ENCODE data around the gene CREB5. TPM values are rescaled to one million over a fixed set of nuclear protein-coding genes. Genes with fewer than 3 reads are reported as not detected.

Gene CREB5
- total RNA-seq, 4 donors from 2014 or later: 16.8 to 22.4 (median 20.9) TPM

DNA sequence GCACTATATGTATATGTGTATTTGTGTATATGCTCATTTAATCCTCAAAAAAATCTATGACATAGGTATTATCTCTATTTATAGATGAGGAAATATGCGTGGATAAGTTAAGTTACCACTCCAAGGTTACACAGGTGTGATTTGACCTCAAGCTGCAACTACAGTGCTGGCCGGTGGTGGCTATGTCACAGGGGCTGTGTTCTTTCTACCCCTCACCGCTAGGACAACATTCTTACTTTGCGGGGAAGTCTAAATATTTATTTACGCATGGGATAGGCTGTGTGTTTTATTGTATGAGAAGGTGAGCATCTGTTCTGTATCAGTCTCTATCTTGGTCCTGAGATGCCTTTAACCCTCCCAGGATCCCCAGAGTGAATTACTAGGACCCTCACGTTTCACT is 60.0 kb downstream of the CREB5 start:
- no peak overlapping the region for H3K4me3 ChIP-seq
- H3K27ac ChIP-seq: no peak overlapping the region
- TF ChIP-seq POLR2A (IDR thresholded peaks at IDR 0.05): no peak
- TF ChIP-seq EP300 (IDR thresholded peaks at IDR 0.05): no peak
- TF ChIP-seq, protein P1, sequence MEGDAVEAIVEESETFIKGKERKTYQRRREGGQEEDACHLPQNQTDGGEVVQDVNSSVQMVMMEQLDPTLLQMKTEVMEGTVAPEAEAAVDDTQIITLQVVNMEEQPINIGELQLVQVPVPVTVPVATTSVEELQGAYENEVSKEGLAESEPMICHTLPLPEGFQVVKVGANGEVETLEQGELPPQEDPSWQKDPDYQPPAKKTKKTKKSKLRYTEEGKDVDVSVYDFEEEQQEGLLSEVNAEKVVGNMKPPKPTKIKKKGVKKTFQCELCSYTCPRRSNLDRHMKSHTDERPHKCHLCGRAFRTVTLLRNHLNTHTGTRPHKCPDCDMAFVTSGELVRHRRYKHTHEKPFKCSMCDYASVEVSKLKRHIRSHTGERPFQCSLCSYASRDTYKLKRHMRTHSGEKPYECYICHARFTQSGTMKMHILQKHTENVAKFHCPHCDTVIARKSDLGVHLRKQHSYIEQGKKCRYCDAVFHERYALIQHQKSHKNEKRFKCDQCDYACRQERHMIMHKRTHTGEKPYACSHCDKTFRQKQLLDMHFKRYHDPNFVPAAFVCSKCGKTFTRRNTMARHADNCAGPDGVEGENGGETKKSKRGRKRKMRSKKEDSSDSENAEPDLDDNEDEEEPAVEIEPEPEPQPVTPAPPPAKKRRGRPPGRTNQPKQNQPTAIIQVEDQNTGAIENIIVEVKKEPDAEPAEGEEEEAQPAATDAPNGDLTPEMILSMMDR (IDR thresholded peaks at IDR 0.05): no peak
- no peaks in the 10 kb centered on the region for H3K27me3 ChIP-seq
- DNase-seq (ENCODE audit: low spot score in 2 of 2): no peak
- H3K9me3 ChIP-seq: no peaks in the 10 kb centered on the region
- no peaks in the 10 kb centered on the region for H3K36me3 ChIP-seq
- 85 to 87% methylated on average over 6 of the region's 6 CpGs for WGBS, 2 donors
- H3K4me1 ChIP-seq: peaks cover 0 to 9% (median 0%) of the 10 kb centered on the region in 4 donors

DNA sequence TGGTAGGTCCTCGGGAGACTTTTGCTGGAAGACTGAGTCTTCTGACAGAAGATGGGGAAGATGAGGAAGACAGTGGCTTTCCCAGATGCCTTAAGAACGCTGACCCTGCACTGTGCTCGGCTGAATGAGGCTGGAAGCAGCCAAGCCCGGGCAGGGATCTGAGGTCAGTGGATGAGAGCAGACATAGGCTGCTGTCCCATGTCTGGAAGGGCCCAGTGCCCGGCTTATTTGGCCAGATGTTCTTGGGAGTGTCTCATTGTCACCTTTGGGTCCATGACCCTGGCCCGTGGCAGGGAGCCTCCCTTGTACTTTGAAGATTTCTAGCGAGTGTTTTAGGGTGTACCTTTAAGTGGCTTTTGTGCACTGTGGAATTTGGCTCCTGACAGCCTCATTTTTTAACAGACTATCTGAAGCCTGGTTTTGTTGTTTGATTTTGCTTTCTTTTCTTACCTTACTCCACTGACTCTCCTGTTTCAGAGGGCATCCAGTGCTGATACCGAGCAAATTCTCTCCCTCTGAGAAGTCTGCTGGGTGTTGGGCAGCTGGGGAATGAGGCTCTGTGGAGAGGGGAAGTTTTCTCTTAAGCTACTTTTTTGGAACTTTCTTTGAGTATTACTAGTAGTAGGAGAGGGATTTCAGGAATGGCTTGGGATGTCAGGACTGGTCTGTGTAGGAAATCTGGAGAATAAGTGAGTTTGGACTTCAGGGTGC is 61.4 kb downstream of the CREB5 start:
- TF ChIP-seq EP300 (IDR thresholded peaks at IDR 0.05): no peak
- TF ChIP-seq POLR2A (IDR thresholded peaks at IDR 0.05): no peak
- TF ChIP-seq, protein P1 (IDR thresholded peaks at IDR 0.05): no peak
- H3K4me3 ChIP-seq: no peak overlapping the region
- no peaks in the 10 kb centered on the region for H3K9me3 ChIP-seq
- no peaks in the 10 kb centered on the region for H3K36me3 ChIP-seq
- no peaks in the 10 kb centered on the region for H3K27me3 ChIP-seq
- WGBS, 2 donors: 60 to 67% methylated on average over 8 of the region's 8 CpGs
- peak overlapping the region in 1 of 4 donors; percentile 74 for H3K27ac ChIP-seq
- peaks cover 0 to 9% (median 0%) of the 10 kb centered on the region in 4 donors for H3K4me1 ChIP-seq
- peak; percentile 20 to 36 for DNase-seq (ENCODE audit: low spot score in 2 of 2)

DNA sequence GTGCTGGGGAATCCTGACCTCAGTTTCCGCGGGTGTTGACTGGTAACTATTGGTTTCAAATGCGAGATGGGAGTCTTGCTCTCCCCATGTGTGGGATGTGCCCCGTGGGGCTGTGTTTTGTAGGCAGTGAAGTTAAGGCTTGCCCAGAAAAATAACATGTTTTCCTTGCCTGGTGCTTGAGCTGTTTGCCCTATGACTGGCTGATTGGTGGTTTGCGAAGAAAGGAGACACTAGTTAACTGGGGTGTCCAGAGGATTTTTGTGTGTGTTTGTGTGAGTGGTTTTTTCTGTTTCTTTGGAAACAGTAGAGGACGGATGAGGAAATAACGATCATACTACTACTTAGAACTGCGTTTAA is 61.9 kb downstream of the CREB5 start:
- no peaks in the 10 kb centered on the region for H3K36me3 ChIP-seq
- peak overlapping the region in 1 of 4 donors; percentile 74 for H3K27ac ChIP-seq
- TF ChIP-seq, protein P1 (IDR thresholded peaks at IDR 0.05): no peak
- 58 to 64% methylated on average over 8 of the region's 8 CpGs for whole genome bisulfite sequencing, 2 donors
- DNase-seq (ENCODE audit: low spot score in 2 of 2): no peak
- H3K4me1 ChIP-seq: peaks cover 0 to 9% (median 0%) of the 10 kb centered on the region in 4 donors
- no peak overlapping the region for H3K4me3 ChIP-seq
- no peaks in the 10 kb centered on the region for H3K27me3 ChIP-seq
- no peaks in the 10 kb centered on the region for H3K9me3 ChIP-seq

DNA sequence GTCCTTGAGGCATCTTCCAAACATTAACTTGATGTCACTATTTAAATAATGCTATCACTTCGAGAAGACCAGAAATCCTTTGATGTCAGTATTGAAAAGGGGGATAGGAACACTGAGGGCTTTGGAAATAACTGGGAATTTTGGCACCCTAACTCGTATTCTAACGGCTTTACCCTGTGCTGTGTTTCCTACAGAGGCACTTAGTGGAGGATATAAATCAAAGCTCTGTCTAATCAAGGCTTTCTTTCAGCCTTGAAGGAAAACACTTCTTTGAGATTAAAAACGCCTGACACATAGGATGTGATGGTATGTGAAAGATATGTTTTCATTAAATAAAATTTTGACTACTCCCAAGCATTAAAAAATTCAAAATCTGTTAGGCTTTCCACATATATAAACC is 62.3 kb downstream of the CREB5 start:
- H3K27me3 ChIP-seq: no peaks in the 10 kb centered on the region
- H3K36me3 ChIP-seq: no peaks in the 10 kb centered on the region
- peak overlapping the region in 1 of 4 donors; percentile 74 for H3K27ac ChIP-seq
- TF ChIP-seq POLR2A (IDR thresholded peaks at IDR 0.05) (no peak), EP300 (IDR thresholded peaks at IDR 0.05) (no peak)
- TF ChIP-seq, protein P1 (IDR thresholded peaks at IDR 0.05): no peak
- no peak overlapping the region for H3K4me3 ChIP-seq
- H3K4me1 ChIP-seq: peaks cover 0 to 9% (median 0%) of the 10 kb centered on the region in 4 donors
- WGBS, 2 donors: 45 to 48% methylated on average over 4 of the region's 4 CpGs
- no peaks in the 10 kb centered on the region for H3K9me3 ChIP-seq
- DNase-seq (ENCODE audit: low spot score in 2 of 2): no peak

DNA sequence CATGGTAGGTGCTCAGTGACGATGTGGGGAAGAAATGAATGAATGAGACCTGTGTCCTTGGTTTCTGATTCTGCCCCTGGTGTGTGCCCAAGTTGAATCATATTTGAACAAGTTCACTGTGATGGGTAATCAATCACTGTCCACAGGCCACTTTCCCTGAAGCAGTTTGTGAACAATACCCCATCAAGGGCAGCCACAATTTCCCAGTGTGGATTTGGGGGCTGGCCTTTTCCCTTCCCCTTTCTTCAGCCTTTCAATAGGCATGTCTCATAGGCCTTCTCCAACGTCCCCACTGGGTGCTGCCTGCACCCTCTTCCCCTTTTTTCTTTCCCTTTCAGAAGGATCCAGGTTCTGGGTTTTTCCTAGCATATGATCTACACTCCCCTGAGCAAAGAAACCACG is 64.7 kb downstream of the CREB5 start:
- Histone ChIP-seq H3K36me3 (no peaks in the 10 kb centered on the region), H3K27ac (no peak overlapping the region), H3K4me3 (no peak overlapping the region), H3K9me3 (no peaks in the 10 kb centered on the region), H3K4me1 (peaks cover 0 to 23% (median 0%) of the 10 kb centered on the region in 4 donors), H3K27me3 (no peaks in the 10 kb centered on the region)
- 57 to 69% methylated on average over 3 of the region's 3 CpGs for WGBS, 2 donors
- no peak for DNase-seq (ENCODE audit: low spot score in 2 of 2)
- TF ChIP-seq POLR2A (IDR thresholded peaks at IDR 0.05) (no peak), EP300 (IDR thresholded peaks at IDR 0.05) (no peak)
- TF ChIP-seq, protein P1 (IDR thresholded peaks at IDR 0.05): no peak
